HG02970 (cell line): ENCODE measurements around the gene FRMD4A.
A peak's percentile ranks its signal among the peaks of the same experiment; 100 is the strongest.

Experiments used
- ATAC-seq: cut with Tn5 transposase; IDR thresholded peaks from one replicate; pipeline ENCODE4 v1.9.1; 2021; ENCODE audit warnings: mild to moderate bottlenecking, moderate library complexity, moderate number of reproducible peaks; ENCODE audit not compliant: unreplicated experiment, low FRiP score

The FRMD4A gene

GRCh38 chr10:14195433-14195832, 135.3 kb downstream of the FRMD4A start:
- no peak for ATAC-seq

GRCh38 chr10:14192746-14193145, 138.0 kb downstream of the FRMD4A start:
- ATAC-seq, result no peak

GRCh38 chr10:14191871-14192270, 138.9 kb downstream of the FRMD4A start:
- ATAC-seq, result no peak

GRCh38 chr10:14191407-14191806, 139.3 kb downstream of the FRMD4A start:
- no peak for ATAC-seq

- no peak for ATAC-seq
These were observed 140.0 kb downstream of the FRMD4A start for GRCh38 chr10:14190702-14191101.

- no peak for ATAC-seq
These were observed 144.5 kb downstream of the FRMD4A start for GRCh38 chr10:14186245-14186644.

- peak; percentile 59 for ATAC-seq
These were observed 145.2 kb downstream of the FRMD4A start for GRCh38 chr10:14185316-14186045.

GRCh38 chr10:14184841-14185315, 145.8 kb downstream of the FRMD4A start:
- peak; percentile 52 for ATAC-seq

GRCh38 chr10:14182781-14183180, 147.9 kb downstream of the FRMD4A start:
- ATAC-seq, result no peak

GRCh38 chr10:14181567-14181936, 149.2 kb downstream of the FRMD4A start:
- no peak for ATAC-seq

- no peak for ATAC-seq
These were observed 149.7 kb downstream of the FRMD4A start for GRCh38 chr10:14180911-14181566.

- no peak for ATAC-seq
These were observed 151.5 kb downstream of the FRMD4A start for GRCh38 chr10:14179251-14179650.

GRCh38 chr10:14173706-14174594, 156.8 kb downstream of the FRMD4A start:
- ATAC-seq, result no peak

- ATAC-seq, result no peak
These were observed 157.4 kb downstream of the FRMD4A start for GRCh38 chr10:14173391-14173705.

GRCh38 chr10:14172336-14172950, 158.3 kb downstream of the FRMD4A start:
- ATAC-seq, result no peak

GRCh38 chr10:14171336-14171735, 159.4 kb downstream of the FRMD4A start:
- no peak for ATAC-seq

GRCh38 chr10:14163377-14164086, 167.2 kb downstream of the FRMD4A start:
- no peak for ATAC-seq

GRCh38 chr10:14162629-14163344, 167.9 kb downstream of the FRMD4A start:
- no peak for ATAC-seq

GRCh38 chr10:14162061-14162460, 168.7 kb downstream of the FRMD4A start:
- ATAC-seq, result no peak
